Measurements from ENCODE around the gene FAM114A1. TPM values are rescaled to one million over a fixed set of nuclear protein-coding genes. Genes with fewer than 3 reads are reported as not detected.

FAM114A1 gene
- total RNA-seq, 2 donors from 2014 or later: 76.3 to 88.3 TPM

GRCh38 chr4:38965866-38966265 lies 98.3 kb downstream of the FAM114A1 start:
- Histone ChIP-seq H3K36me3 (no peaks in the 10 kb centered on the region), H3K27me3 (no peaks in the 10 kb centered on the region), H3K4me1 (no peaks in the 10 kb centered on the region), H3K27ac (no peak overlapping the region), H3K9ac (ENCODE audit: low read depth in 2 of 2, low read length in 2 of 2) (no peak overlapping the region), H3K9me3 (no peaks in the 10 kb centered on the region), H3K4me3 (no peak overlapping the region)
- intact Hi-C loops (cut with DNase I): no loop called here
- TF ChIP-seq CTCF (IDR thresholded peaks at IDR 0.05): no peak
- DNase-seq: no peak

- Histone ChIP-seq H3K27ac (no peak overlapping the region), H3K4me3 (no peak overlapping the region), H3K36me3 (no peaks in the 10 kb centered on the region), H3K27me3 (no peaks in the 10 kb centered on the region), H3K9me3 (no peaks in the 10 kb centered on the region), H3K9ac (ENCODE audit: low read depth in 2 of 2, low read length in 2 of 2) (no peak overlapping the region), H3K4me1 (no peaks in the 10 kb centered on the region)
- intact Hi-C loops (cut with DNase I): no loop called here
- DNase-seq: no peak
- no peak for TF ChIP-seq CTCF (IDR thresholded peaks at IDR 0.05)
Observed at GRCh38 chr4:38967260-38968095, 99.9 kb downstream of the FAM114A1 start.

- no peak overlapping the region for H3K27ac ChIP-seq
- H3K36me3 ChIP-seq: no peaks in the 10 kb centered on the region
- no peaks in the 10 kb centered on the region for H3K27me3 ChIP-seq
- H3K9me3 ChIP-seq: no peaks in the 10 kb centered on the region
- no peak overlapping the region for H3K4me3 ChIP-seq
- intact Hi-C loops (cut with DNase I): no loop called here
- H3K4me1 ChIP-seq: no peaks in the 10 kb centered on the region
- no peak for TF ChIP-seq CTCF (IDR thresholded peaks at IDR 0.05)
- DNase-seq: no peak
- H3K9ac ChIP-seq (ENCODE audit: low read depth in 2 of 2, low read length in 2 of 2): no peak overlapping the region
Observed at GRCh38 chr4:38968668-38969067, 101.1 kb downstream of the FAM114A1 start.

- DNase-seq: no peak
- no peak overlapping the region for H3K4me3 ChIP-seq
- no peaks in the 10 kb centered on the region for H3K36me3 ChIP-seq
- no peaks in the 10 kb centered on the region for H3K4me1 ChIP-seq
- no peak overlapping the region for H3K27ac ChIP-seq
- no peaks in the 10 kb centered on the region for H3K9me3 ChIP-seq
- H3K9ac ChIP-seq (ENCODE audit: low read depth in 2 of 2, low read length in 2 of 2): no peak overlapping the region
- intact Hi-C loops (cut with DNase I): no loop called here
- H3K27me3 ChIP-seq: no peaks in the 10 kb centered on the region
- TF ChIP-seq CTCF (IDR thresholded peaks at IDR 0.05): no peak
Observed at GRCh38 chr4:38976308-38976707, 108.7 kb downstream of the FAM114A1 start.

- no peak overlapping the region for H3K9ac ChIP-seq (ENCODE audit: low read depth in 2 of 2, low read length in 2 of 2)
- intact Hi-C loops (cut with DNase I): no loop called here
Observed at GRCh38 chr4:38979081-38979480, 111.5 kb downstream of the FAM114A1 start.

More at GRCh38 chr4:38979081-38979480, 111.5 kb downstream of the FAM114A1 start:
- TF ChIP-seq CTCF (IDR thresholded peaks at IDR 0.05): no peak
- Histone ChIP-seq H3K4me3 (no peak overlapping the region), H3K9me3 (no peaks in the 10 kb centered on the region), H3K36me3 (no peaks in the 10 kb centered on the region), H3K4me1 (no peaks in the 10 kb centered on the region), H3K27ac (no peak overlapping the region), H3K27me3 (no peaks in the 10 kb centered on the region)
- no peak for DNase-seq

Data from colonic mucosa (tissue), 4 donors.